NCI-H345 treated with DMSO at 0.1 percent for 48 hours (cell line): ENCODE measurements around the gene HTR3B.
"Not testable (repeated sequence)": the region's sequence is repeated elsewhere in the genome, so short reads cannot be mapped to it uniquely, and the experiment has no call there.

Experiments used
- DNase-seq: peaks from one replicate; lab custom pipeline; 2025; ENCODE audit not compliant: unreplicated experiment; lab: John Stamatoyannopoulos, UW

The HTR3B gene

DNA sequence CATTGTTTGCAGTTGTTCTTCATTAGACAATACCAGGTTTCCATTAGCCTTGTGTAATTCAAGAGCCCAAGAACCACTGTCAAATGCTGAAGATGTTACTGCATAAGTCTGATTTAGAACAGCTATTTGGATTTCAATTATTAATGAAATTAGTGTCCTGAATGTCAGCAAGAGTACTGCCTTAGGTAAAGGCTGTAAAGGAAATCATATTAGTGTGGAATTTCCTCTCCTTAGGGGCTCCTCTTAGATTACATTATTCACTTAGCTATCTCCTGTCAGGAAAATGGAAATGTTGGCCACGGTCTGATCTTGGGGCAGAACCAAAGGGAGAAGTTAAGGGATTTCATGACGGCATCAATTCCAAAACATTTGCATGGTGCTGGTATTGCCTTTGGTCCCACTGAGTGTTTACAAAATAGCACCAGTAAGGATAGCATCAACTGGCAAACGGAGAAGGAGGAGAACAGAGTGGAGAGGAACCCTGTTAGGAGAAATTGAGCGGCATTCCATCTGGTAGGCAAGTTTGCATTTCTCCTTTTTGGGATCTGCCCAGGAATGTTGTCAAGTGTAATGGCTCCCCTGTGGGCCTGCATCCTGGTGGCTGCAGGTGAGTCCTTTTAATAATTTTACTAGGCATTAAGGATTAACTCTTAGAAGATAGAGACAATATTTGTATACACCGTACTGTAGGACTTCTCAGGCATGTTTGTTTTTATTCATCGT lies at the start of gene HTR3B:
HTR3B (plus strand) TSS at position 418 of the 723 bp plus-strand sequence; CDS start at position 556, 138 bp downstream.
- DNase-seq, result no peak

DNA sequence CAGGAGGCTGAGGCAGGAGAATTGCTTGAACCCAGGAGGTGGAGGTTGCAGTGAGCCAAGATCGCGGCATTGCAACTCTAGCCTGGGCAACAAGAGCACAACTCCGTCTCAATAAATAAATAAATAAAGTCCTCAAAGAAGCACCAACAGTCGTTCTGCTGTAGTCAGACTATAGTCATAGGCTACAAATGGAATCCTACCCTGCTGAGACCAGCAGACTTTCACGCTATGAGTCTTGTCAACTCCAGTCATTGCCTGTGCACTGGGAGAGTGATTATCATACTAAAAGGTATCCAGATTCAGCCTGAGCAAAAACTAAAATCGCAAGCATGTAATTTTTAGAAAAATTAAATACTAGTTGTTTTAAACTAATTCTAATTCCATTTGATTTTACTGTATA lies 48.8 kb upstream of the HTR3B start:
- no peak for DNase-seq

DNA sequence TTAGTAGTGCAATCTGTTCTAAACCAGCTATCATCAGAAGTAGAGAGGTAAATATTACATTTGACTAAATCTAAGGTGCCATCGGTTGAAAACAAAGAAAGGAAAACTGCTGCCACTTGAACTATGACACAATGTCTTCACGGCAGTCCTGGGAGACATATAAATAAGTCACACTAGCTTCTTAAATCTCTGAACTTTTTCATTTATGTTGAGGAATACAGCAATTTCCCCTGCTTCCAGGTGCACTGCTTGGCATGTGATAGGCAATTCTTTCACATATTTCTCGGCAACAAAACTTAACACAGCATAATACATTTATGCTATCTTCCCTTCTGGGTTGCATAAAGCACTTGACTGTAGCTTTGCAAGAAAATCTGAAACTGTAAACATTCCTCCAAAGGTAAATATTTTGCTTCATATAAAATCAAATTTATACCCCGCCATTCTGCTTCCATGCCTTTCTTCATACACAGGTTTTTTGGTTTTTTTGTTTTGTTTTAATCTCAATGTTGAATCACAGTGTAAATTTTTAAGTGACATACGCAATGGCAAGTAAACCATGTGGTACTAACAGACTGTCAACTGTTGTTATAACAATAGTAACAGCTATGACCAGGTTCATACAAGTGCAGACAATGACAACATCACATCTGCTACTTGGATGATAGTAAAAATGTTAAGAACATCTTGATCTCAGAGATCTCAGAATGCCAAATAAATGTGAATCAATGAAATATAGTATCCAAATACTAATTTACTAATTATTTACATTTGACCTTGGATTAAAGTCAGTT lies 47.4 kb upstream of the HTR3B start:
- no peak for DNase-seq

DNA sequence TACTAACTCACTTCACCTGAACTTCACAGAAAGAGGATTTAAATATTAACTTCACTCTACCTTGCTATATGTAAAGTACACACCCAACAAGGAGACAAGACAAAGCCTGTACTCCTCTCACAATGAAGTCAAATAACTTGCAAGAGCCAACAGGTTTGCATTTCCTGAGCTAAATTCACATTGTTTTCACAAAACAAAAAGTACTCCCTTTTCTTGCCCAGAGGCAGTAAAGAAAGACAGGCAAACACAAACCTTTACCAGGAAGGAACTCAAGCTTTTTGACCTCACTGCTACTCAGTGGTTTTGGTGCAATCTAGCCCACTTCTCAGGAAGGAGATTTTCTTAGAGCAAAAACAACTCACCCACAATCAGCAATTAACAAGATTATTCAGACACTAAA lies 44.9 kb upstream of the HTR3B start:
- no peak for DNase-seq

DNA sequence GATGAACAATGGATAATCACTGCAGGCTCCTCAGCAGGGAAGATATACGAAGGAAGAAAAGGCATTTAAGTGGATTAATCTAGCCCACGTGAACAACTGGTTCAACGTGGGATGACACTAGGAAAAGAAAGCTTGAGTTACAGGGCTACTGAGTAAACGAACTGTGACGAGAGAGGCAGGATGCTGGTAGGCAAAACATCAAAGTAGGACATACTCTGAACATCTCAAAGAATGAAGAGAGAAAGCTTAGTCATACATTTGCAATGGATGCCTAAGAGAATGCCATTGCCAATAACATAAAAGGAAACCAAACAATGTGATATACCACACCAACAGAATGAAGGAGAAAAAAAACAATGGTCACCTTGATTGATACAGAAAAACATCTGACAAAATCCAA lies 42.2 kb upstream of the HTR3B start:
- DNase-seq, result peak; percentile 52

DNA sequence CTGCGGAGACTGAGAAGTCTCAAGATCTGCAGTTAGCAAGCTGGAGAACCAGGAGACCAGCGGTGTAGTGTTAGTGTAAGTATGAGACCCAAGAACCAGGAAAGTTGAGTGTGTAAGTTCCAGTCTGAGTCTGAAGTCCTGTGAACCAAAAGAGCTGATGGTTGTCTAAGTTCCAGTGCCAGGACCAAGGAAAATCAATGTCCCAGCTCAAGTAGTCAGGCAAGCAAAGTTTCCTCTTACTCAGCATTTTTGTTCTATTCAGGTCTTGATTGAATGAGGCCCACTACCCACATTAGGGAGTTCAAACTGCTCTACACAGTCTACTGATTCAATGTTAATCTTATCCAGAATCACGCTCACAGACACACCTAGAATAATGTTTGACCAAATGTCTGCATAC lies 40.2 kb upstream of the HTR3B start:
- no peak for DNase-seq

DNA sequence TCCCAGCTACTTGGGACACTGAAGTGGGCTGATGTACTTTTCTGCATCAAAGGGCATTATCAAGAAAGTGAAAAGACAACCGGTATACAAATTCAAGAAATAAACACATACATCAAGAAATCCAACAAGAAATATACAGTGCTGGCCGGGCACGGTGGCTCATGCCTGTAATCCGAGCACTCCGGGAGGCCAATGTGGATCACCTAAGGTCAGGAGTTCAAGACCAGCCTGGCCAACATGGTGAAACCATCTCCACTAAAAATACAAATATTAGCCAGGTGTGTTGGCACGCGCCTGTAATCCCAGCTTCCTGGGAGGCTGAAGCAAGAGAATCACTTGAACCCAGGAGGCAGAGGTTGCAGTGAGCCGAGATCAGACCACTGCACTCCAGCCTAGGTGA lies 38.7 kb upstream of the HTR3B start:
- no peak for DNase-seq

DNA sequence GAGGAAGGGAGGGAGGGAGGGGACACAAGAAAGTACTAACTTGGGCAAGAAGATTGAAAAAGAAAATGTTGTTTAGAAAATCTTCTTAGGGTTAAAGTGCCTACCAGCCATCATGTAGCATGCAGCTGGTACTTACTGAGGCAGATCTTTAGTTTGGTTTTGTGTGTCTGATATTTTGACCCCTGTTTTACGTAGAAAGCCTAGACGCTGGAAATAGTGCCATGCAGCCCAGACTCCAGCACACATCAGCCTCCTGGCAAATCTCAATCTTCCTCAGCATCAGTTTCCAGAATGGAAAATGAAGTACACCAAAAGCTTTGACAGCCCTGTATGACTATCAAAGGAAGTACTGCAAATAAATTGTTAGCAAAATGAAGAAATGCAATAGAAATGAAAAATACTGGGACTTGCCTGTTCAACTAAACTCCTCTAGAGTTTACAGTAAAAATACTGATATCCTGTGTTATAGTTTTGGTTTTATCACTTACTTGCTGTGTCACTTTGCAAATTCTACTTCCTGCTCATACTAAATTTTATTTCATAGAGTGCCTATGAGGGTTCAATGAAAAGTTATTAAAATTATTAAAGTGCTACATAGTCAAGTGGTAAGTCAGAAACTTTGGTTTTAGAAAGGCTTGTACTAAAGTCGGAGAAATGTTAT lies 36.6 kb upstream of the HTR3B start:
- no peak for DNase-seq

- no peak for DNase-seq
Measured at GRCh38 chr11:113871336-113871735, 33.3 kb upstream of the HTR3B start.

DNA sequence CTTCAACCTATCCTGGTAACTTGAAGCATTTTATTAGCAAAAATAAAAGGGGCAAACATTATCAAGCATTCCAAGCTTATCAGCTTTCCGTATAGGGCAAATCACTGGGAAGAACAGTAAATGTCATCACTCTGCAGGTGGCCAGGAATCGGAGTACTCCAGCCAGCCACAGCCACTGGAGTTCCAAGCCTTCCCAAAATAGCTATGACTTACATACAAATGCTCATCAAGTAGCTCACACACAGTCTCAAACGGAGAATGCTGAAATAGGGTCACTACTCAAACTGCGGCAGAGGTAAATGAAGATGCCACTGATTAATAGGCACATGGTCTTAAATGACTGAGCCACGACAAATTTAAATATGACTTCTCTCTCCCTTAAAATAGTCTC lies 31.4 kb upstream of the HTR3B start:
- DNase-seq, result no peak

DNA sequence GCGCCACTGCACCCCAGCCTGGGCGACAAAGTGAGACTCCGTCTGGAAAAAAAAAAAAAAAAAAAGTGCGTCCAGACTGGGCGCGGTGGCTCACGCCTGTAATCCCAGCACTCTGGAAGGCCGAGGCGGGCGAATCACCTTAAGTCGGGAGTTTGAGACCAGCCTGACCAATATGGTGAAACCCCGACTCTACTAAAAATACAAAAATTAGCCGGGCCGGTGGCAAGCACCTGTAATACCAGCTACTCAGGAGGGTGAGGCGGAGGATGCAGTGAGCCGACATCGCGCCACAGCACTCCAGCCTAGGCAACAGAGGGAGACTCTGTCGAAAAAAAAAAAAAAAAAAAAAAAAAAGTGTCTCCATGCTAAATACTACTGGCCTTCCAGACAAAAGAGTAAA lies 30.5 kb upstream of the HTR3B start:
- DNase-seq, result no peak

DNA sequence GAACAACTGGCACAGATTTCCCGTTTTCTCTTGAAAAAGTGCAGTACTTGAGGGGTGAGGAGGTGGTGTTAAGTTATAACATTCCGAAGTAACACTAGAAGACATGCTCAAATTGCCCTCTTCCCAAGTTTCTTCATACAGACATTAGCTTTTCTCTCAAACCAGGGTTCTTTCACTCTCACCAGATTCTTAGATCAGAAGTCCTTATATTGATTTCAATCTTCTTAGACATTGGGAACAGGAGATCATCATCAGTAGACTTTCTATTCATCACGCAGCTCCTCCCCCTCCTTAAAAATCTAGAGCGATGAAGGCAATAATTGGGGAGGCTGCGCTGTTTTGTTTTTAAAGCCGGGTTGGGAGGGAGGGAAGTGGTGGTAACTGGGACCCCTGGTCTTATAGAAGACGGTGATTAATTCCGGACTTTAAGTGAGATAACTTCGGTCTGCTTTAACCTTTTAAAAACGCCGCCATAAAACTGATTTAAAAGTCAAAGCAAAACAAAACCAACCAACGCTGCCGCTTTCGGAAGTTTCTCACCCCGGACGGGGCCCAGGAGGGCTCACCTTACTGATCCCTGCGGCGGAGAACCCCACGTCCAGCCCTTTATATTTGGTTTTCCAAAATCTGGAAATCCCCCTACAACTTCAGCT lies 29.9 kb upstream of the HTR3B start:
- peak; percentile 10 for DNase-seq

- peak; percentile 73 for DNase-seq
Measured at GRCh38 chr11:113875234-113876073, 29.1 kb upstream of the HTR3B start, which contains the start of gene USP28. USP28 (minus strand) TSS chr11:113875572; CDS start chr11:113875501, 71 bp downstream.

GRCh38 chr11:113876074-113876797 lies 28.4 kb upstream of the HTR3B start:
- DNase-seq, result peak; percentile 18

DNA sequence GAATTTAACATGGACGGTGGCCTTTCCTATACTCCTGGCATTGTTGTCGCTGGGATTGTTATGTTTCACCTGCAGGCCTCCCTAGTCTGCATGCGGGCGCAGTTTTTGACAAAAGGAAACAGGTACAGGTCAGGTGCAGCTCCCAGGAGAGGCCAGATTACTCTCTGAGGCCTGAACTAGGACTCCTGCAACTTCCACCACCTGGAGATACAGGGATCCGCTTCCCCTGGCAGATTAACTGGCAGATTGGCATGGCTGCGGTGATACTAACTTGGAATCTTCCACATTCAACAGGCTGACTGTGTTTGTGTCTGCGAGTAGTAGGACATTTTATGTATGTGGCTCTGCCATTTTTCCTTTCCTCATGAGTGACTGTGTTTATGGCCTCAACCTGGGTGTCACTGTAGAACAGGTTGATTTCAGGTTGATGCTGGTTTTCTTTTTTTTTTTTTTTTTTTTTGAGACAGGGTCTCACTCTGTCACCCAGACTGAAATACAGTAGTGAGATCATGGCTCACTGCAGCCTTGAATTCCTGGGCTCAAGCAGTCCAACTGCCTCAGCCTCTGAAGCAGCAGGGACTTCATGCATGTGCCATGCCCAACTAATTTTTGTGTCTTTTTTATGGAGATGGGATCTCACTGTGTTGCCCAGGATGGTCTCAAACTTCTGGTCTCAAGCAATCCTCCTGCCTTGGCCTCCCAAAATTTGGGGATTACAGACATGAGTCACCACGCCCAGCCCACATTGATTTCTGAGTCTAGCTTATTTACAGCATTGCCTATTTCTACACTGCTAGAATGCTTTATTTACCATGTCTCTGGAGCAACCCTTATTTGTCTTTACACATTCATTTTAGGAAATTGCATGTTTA lies 27.6 kb upstream of the HTR3B start:
- no peak for DNase-seq

DNA sequence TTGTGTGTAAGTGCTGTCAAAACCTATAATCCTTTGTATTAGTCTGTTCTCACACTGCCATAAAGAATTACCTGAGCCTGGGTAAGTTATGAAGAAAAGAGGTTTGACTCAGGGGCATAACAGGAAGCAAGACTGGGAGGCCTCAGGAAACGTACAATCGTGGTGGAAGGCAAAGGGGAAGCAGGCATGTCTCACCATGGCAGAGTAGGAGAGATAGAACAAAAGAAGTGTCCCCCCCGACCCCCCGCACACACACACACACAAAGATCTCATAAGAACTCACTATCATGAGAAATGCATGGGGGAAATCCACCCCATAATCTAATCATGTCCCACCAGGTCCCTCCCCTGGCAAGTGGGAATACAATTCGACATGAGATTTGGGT lies 26.9 kb upstream of the HTR3B start:
- no peak for DNase-seq

- not testable (repeated sequence) for DNase-seq
Measured at GRCh38 chr11:113879446-113879845, 25.1 kb upstream of the HTR3B start.

DNA sequence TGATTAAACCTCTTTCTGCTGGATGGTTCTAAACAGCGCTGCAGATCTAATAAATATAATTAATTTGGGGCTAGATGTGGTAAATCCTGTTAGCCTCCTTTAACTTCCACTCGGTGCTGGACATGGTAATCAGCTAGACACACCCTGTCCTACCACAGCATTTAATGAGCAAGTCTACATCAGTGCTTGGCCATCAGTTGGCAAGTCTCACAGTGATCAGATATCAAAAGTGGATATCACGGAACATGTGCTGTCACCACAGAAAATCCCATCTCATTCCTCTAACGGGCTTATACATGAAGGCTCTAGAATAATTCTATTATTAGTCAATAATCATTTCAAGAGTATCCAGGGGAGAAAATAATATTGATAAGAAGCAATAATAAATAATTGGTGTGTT lies 23.6 kb upstream of the HTR3B start:
- no peak for DNase-seq

DNA sequence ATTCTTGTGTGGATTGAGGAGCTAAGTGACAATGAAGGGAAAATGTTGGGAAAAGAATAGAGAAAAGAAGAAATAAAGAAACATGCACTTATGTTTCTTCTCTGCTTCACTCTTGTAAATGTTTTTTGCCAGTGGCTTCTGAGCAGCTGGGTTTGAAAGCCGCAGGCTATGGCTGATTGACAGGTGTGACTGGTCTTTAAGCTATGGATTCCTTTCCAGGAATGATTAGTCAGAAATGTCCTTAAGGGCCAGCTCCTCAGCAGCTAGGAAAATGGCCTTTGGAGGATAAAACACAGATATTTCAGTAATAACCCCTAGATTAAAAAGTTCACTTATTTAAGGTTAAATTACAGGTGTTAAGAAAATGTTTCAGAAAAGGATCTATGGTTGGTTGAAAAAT lies 22.7 kb upstream of the HTR3B start:
- DNase-seq, result no peak
